ENCODE data around the gene USP17L21. TPM values are rescaled to one million over a fixed set of nuclear protein-coding genes. Genes with fewer than 3 reads are reported as not detected.
"Not testable (repeated sequence)": the region's sequence is repeated elsewhere in the genome, so short reads cannot be mapped to it uniquely, and the experiment has no call there.

Gene USP17L21
- total RNA-seq, 1 experiment from 2014 or later = not detected

GRCh38 chr4:9271719-9272118 is 9.0 kb downstream of the USP17L21 start:
- not testable (repeated sequence) for BruUV-seq (replicated peaks)

More at GRCh38 chr4:9271719-9272118, 9.0 kb downstream of the USP17L21 start:
- ATAC-seq; H3K9ac ChIP-seq (ENCODE audit: low read length); H2AFZ ChIP-seq (ENCODE audit: low read length); intact Hi-C loops (cut with micrococcal nuclease); H3K27me3 ChIP-seq (ENCODE audit: low read length); H4K20me1 ChIP-seq (ENCODE audit: low read length); H3K4me1 ChIP-seq (ENCODE audit: insufficient read depth, low read length); H3K9me2 ChIP-seq (replicated peaks; ENCODE audit: low read length); POLR2A ChIA-PET (ENCODE audit: unreplicated experiment); H3K27ac ChIP-seq (ENCODE audit: low read length); CTCF ChIA-PET; H3K9me3 ChIP-seq (ENCODE audit: low read length); H3K4me3 ChIP-seq (ENCODE audit: low read length); DNase-seq; H3K36me3 ChIP-seq (ENCODE audit: low read depth, low read length); H3K4me2 ChIP-seq (ENCODE audit: low read length); H3F3A ChIP-seq (ENCODE audit: low read length, unreplicated experiment); H3K79me2 ChIP-seq (ENCODE audit: low read length): not testable (repeated sequence)

Other genes with a start within 250 kb of the USP17L21 start
- gene FAM90A26, start 92.5 kb upstream of the USP17L21 start, total RNA-seq (2014; rRNA removed) = not detected in 2 replicates
- gene USP17L10, start 52.2 kb upstream of the USP17L21 start, total RNA-seq (2014; rRNA removed) = not detected in 2 replicates
- not detected in 2 replicates for gene USP17L11, start 47.5 kb upstream of the USP17L21 start, total RNA-seq (2014; rRNA removed)
- not detected in 2 replicates for gene USP17L12, start 42.7 kb upstream of the USP17L21 start, total RNA-seq (2014; rRNA removed)
- not detected in 2 replicates for gene USP17L13, start 38.0 kb upstream of the USP17L21 start, total RNA-seq (2014; rRNA removed)
- not detected in 2 replicates for gene USP17L15, start 28.5 kb upstream of the USP17L21 start, total RNA-seq (2014; rRNA removed)
- not detected in 2 replicates for gene USP17L17, start 19.0 kb upstream of the USP17L21 start, total RNA-seq (2014; rRNA removed)
- not detected in 2 replicates for gene USP17L18, start 14.2 kb upstream of the USP17L21 start, total RNA-seq (2014; rRNA removed)
- gene USP17L19, start 9.5 kb upstream of the USP17L21 start, total RNA-seq (2014; rRNA removed) = not detected in 2 replicates
- gene USP17L20, start 4.7 kb upstream of the USP17L21 start, total RNA-seq (2014; rRNA removed) = not detected in 2 replicates
- gene USP17L22, start 4.7 kb downstream of the USP17L21 start, total RNA-seq (2014; rRNA removed) = not detected in 2 replicates
- not detected in 2 replicates for gene USP17L24, start 62.3 kb downstream of the USP17L21 start, total RNA-seq (2014; rRNA removed)
- gene USP17L25, start 67.0 kb downstream of the USP17L21 start, total RNA-seq (2014; rRNA removed) = not detected in 2 replicates
- not detected in 2 replicates for gene USP17L26, start 71.8 kb downstream of the USP17L21 start, total RNA-seq (2014; rRNA removed)
- not detected in 2 replicates for gene USP17L5, start 76.5 kb downstream of the USP17L21 start, total RNA-seq (2014; rRNA removed)
- gene USP17L27, start 81.3 kb downstream of the USP17L21 start, total RNA-seq (2014; rRNA removed) = not detected in 2 replicates
- gene USP17L28, start 86.0 kb downstream of the USP17L21 start, total RNA-seq (2014; rRNA removed) = not detected in 2 replicates
- not detected in 2 replicates for gene USP17L29, start 90.8 kb downstream of the USP17L21 start, total RNA-seq (2014; rRNA removed)
- gene USP17L30, start 100.3 kb downstream of the USP17L21 start, total RNA-seq (2014; rRNA removed) = not detected in 2 replicates
- gene DEFB131A, start 181.5 kb downstream of the USP17L21 start, total RNA-seq (2014; rRNA removed) = not detected in 2 replicates